WTC11 (cell line): ENCODE data around the gene SYDE2. TPM values are rescaled to one million over a fixed set of nuclear protein-coding genes. Genes with fewer than 3 reads are reported as not detected.
A peak's percentile ranks its signal among the peaks of the same experiment; 100 is the strongest.

Experiments
- ATAC-seq: fragments of 200-7000 bp; cut with Tn5 transposase; 2 replicates; pipeline ENCODE4 v1.10.0; 2021; ENCODE audit warnings: mild to moderate bottlenecking, moderate library complexity
- CTCF ChIA-PET: fragments of 300-600 bp; sonication (Branson Sonifier 250); formaldehyde crosslinking; loops from one replicate; lab custom pipeline; 2021; ENCODE audit warnings: antibody characterized with exemption; lab: Charles Lee
- POLR2A ChIA-PET: fragments of 350-600 bp; sonication (Branson Sonifier 250); formaldehyde crosslinking; loops from one replicate; lab custom pipeline; 2021; ENCODE audit warnings: antibody characterized with exemption; lab: Charles Lee
- DNase-seq: peaks from one replicate; pipeline ENCODE4 v3.0.0; 2021; ENCODE audit warnings: low spot score
- H3K27ac Mint-ChIP-seq: 2 replicates; pipeline ENCODE4 v1.8.0; 2021; ENCODE audit warnings: mixed read lengths
- H3K27me3 Mint-ChIP-seq: 2 replicates; pipeline ENCODE4 v1.8.0; 2021; ENCODE audit warnings: low read depth, mild to moderate bottlenecking, moderate library complexity, mixed read lengths
- H3K36me3 Mint-ChIP-seq: 2 replicates; pipeline ENCODE4 v1.8.0; 2021; ENCODE audit warnings: mixed read lengths
- H3K4me1 Mint-ChIP-seq: 2 replicates; pipeline ENCODE4 v1.8.0; 2022; ENCODE audit warnings: mixed read lengths
- H3K4me3 Mint-ChIP-seq: 2 replicates; pipeline ENCODE4 v1.8.0; 2021; ENCODE audit warnings: mild to moderate bottlenecking, moderate library complexity, mixed read lengths
- H3K9me3 Mint-ChIP-seq: 2 replicates; pipeline ENCODE4 v1.8.0; 2021; ENCODE audit warnings: mixed read lengths
- ATF3 ChIP-seq: sonication (generic); formaldehyde crosslinking; conservative IDR thresholded peaks from 2 replicates; pipeline ENCODE4 v1.8.1; 2022; ENCODE audit warnings: mild to moderate bottlenecking, missing genetic modification reagents
- CBFB ChIP-seq: sonication (generic); formaldehyde crosslinking; IDR thresholded peaks from 2 replicates; pipeline ENCODE4 v1.8.1; 2022; ENCODE audit warnings: mild to moderate bottlenecking, low read depth, missing genetic modification reagents
- CDX4 ChIP-seq: fragments of 250-450 bp; sonication (Bioruptor Pico); IDR thresholded peaks from 2 replicates; pipeline ENCODE4 v1.9.0; 2021; ENCODE audit warnings: moderate library complexity, mild to moderate bottlenecking, inconsistent platforms, borderline replicate concordance
- E2F5 ChIP-seq: sonication (generic); formaldehyde crosslinking; IDR thresholded peaks from 2 replicates; pipeline ENCODE4 v1.8.1; 2022; ENCODE audit warnings: mild to moderate bottlenecking, moderate library complexity, missing genetic modification reagents
- FOXK1 ChIP-seq: sonication (generic); formaldehyde crosslinking; IDR thresholded peaks from 2 replicates; pipeline ENCODE4 v1.8.0; 2022; ENCODE audit warnings: mild to moderate bottlenecking, moderate library complexity, missing genetic modification reagents
- MYBL2 ChIP-seq: sonication (generic); formaldehyde crosslinking; IDR thresholded peaks from 2 replicates; pipeline ENCODE4 v1.8.1; 2023; ENCODE audit warnings: mild to moderate bottlenecking, moderate library complexity, missing genetic modification reagents
- NFYB ChIP-seq: sonication (generic); formaldehyde crosslinking; conservative IDR thresholded peaks from 2 replicates; pipeline ENCODE4 v1.8.0; 2022; ENCODE audit warnings: low read depth, missing genetic modification reagents
- STAT6 ChIP-seq: sonication (generic); formaldehyde crosslinking; conservative IDR thresholded peaks from 2 replicates; pipeline ENCODE4 v1.8.1; 2023; ENCODE audit warnings: mild to moderate bottlenecking, low read depth, missing genetic modification reagents, moderate library complexity
- ZNF232 ChIP-seq: sonication (generic); formaldehyde crosslinking; IDR thresholded peaks from 2 replicates; pipeline ENCODE4 v1.8.0; 2022; ENCODE audit warnings: mild to moderate bottlenecking, missing genetic modification reagents
- ZNF317 ChIP-seq: sonication (generic); formaldehyde crosslinking; IDR thresholded peaks from 2 replicates; pipeline ENCODE4 v1.8.1; 2023; ENCODE audit warnings: low read depth, mild to moderate bottlenecking, moderate library complexity, missing genetic modification reagents, borderline replicate concordance
- total RNA-seq: library from RNA; stranded (reverse); gene quantifications from 3 replicates; pipeline ENCODE4 v1.2.3, GENCODE V29; 2021
- TF ChIP-seq, protein P1 (sequence below): sonication (generic); formaldehyde crosslinking; IDR thresholded peaks from 2 replicates; pipeline ENCODE4 v1.8.1; 2023; ENCODE audit warnings: mild to moderate bottlenecking, missing genetic modification reagents, moderate library complexity
- TF ChIP-seq, protein P2 (sequence below): sonication (generic); formaldehyde crosslinking; IDR thresholded peaks from 2 replicates; pipeline ENCODE4 v1.8.1; 2023; ENCODE audit warnings: mild to moderate bottlenecking, missing genetic modification reagents
- TF ChIP-seq, protein P3 (sequence below): sonication (generic); formaldehyde crosslinking; IDR thresholded peaks from 2 replicates; pipeline ENCODE4 v1.8.0; 2022; ENCODE audit warnings: mild to moderate bottlenecking, missing genetic modification reagents
- TF ChIP-seq, protein P4 (sequence below): fragments of 250-450 bp; sonication (Bioruptor Pico); IDR thresholded peaks from 2 replicates; pipeline ENCODE4 v1.9.0; 2021; ENCODE audit warnings: mild to moderate bottlenecking

SYDE2 gene
- total RNA-seq, 1 experiment from 2014 or later, result 13.8 TPM

GRCh38 chr1:85237613-85238012 lies 36.8 kb upstream of the SYDE2 start (continued):
- TF ChIP-seq, protein P1, sequence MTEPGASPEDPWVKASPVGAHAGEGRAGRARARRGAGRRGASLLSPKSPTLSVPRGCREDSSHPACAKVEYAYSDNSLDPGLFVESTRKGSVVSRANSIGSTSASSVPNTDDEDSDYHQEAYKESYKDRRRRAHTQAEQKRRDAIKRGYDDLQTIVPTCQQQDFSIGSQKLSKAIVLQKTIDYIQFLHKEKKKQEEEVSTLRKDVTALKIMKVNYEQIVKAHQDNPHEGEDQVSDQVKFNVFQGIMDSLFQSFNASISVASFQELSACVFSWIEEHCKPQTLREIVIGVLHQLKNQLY (CRISPR knock-in tag), result no peak
- TF ChIP-seq E2F5 (CRISPR knock-in tag), result no peak
- TF ChIP-seq ATF3, result no peak
- TF ChIP-seq CDX4 (CRISPR knock-in tag), result no peak
- TF ChIP-seq, all 79 proteins: peak for 0

DNA sequence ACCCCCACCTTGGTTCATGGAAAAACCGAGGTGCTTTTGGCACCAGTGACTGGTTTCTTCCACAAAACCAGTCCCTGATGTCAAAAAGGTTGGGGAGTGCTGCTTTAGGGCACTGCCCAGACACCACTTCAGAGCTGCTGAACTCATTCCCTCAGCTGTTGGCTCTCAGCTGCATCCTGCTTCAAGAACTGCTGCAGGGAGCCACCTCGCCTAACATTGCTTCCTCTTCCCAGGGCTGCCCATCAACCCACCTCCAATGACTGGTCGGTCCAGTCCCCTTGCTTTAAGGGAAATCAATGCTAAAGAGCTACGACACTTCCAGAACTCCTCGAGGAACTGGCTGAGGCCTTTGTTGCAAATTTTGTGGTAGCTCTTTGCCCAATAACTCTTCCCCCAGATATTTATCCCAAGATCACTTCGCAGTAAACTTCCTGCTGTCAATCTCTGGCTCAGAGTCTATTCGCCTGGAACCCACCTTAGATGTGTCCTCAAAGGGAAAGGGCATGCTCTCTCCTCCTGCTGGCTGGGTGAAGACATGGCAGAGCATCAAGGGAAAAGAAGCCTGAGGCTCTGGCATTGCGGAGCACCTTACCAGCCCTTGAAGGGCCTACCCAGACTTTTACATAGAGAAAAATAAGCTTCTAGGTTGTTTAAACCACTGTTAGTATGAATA lies 29.6 kb upstream of the SYDE2 start:
- H3K9me3 Mint-ChIP-seq, result 0 out of 2 replicates have a peak, but pooled peaks cover 3% of the 10 kb centered on the region
- ChIA-PET POLR2A (interaction anchor here (0.6 kb wide), 1 partner anchor 638 kb away, joined by 3 read pairs; no protein-coding TSS in a partner anchor), CTCF (interaction anchor here (0.6 to 2.7 kb wide), 9 partner anchors 10 to 286 kb away, joined by 3 to 15 read pairs (median 5); partner anchors contain the start of gene C1orf52)
- no peak overlapping the region for H3K4me3 Mint-ChIP-seq
- H3K27ac Mint-ChIP-seq, result no peak overlapping the region
- DNase-seq (peak; percentile 25), ATAC-seq (peak; percentile 98)
- H3K4me1 Mint-ChIP-seq, result peaks cover 28% of the 10 kb centered on the region
- no peaks in the 10 kb centered on the region for H3K36me3 Mint-ChIP-seq
- H3K27me3 Mint-ChIP-seq, result no peaks in the 10 kb centered on the region
- TF ChIP-seq, protein P2, sequence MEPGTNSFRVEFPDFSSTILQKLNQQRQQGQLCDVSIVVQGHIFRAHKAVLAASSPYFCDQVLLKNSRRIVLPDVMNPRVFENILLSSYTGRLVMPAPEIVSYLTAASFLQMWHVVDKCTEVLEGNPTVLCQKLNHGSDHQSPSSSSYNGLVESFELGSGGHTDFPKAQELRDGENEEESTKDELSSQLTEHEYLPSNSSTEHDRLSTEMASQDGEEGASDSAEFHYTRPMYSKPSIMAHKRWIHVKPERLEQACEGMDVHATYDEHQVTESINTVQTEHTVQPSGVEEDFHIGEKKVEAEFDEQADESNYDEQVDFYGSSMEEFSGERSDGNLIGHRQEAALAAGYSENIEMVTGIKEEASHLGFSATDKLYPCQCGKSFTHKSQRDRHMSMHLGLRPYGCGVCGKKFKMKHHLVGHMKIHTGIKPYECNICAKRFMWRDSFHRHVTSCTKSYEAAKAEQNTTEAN (CRISPR knock-in tag), result no peak
- no peak for TF ChIP-seq NFYB (CRISPR knock-in tag)
- no peak for TF ChIP-seq CBFB
- TF ChIP-seq ZNF232 (CRISPR knock-in tag), result no peak

DNA sequence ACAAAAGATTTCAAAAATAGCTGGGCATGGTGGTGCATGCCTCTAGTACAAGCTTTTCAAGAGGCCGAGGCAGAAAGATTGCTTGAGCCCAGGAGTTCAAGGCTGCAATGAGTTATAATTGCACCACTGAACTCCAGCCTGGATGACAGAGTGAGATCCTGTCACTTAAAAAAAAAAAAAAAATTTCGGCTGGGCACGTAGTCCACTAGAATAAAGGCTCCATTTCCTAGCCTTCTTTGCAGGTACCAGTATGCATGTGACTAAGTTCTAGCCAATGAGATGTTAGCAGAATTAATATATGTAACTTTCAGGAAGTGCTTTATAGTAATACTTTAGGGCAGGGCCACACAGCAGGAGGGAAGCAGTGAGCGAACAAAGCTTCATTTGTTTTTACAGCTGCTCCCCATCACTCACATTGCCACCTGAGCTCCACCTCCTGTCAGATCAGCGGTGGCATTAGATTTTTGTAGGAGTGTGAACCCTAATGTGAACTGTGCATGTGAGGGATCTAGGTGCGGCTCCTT lies 28.8 kb upstream of the SYDE2 start:
- Mint-ChIP-seq H3K36me3 (no peaks in the 10 kb centered on the region), H3K4me1 (peaks cover 36% of the 10 kb centered on the region), H3K27ac (no peak overlapping the region), H3K4me3 (no peak overlapping the region), H3K9me3 (0 out of 2 replicates have a peak, but pooled peaks cover 3% of the 10 kb centered on the region), H3K27me3 (no peaks in the 10 kb centered on the region)
- POLR2A ChIA-PET, result no interaction called here
- CTCF ChIA-PET, result interaction anchor here (0.7 to 2.7 kb wide), 6 partner anchors 11 to 285 kb away, joined by 3 to 15 read pairs (median 10); partner anchors contain the start of genes C1orf52 and SYDE2
- ATAC-seq (no peak), DNase-seq (no peak)
- no peak for TF ChIP-seq ZNF232 (CRISPR knock-in tag)
- no peak for TF ChIP-seq MYBL2 (CRISPR knock-in tag)
- TF ChIP-seq ZNF317 (CRISPR knock-in tag), result no peak

DNA sequence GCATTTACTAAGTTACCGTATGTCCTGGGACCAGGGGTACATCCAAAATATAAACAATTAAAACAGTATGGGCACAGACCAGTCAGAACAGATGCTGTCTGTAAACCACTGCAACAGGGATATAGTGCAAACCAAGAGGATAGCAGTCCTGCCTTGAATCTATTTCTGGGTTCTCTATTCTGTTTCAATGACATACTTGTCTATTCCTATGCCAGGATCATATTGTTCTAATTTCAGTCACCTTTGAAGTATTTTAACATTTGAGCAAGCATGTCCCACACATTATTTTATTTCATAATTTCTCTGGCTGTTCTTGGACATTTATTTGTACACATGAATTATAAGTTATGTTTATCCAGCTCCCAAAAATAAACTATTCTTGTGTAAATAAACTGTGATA lies 28.2 kb upstream of the SYDE2 start:
- H3K27ac Mint-ChIP-seq, result no peak overlapping the region
- ChIA-PET CTCF (interaction anchor here (0.6 to 1.0 kb wide), 5 partner anchors 27 to 142 kb away, joined by 3 to 5 read pairs (median 3); partner anchors contain the start of gene SYDE2), POLR2A (no interaction called here)
- no peaks in the 10 kb centered on the region for H3K27me3 Mint-ChIP-seq
- peaks cover 43% of the 10 kb centered on the region for H3K4me1 Mint-ChIP-seq
- H3K4me3 Mint-ChIP-seq, result no peak overlapping the region
- H3K36me3 Mint-ChIP-seq, result no peaks in the 10 kb centered on the region
- DNase-seq, result no peak
- ATAC-seq, result no peak
- 0 out of 2 replicates have a peak, but pooled peaks cover 3% of the 10 kb centered on the region for H3K9me3 Mint-ChIP-seq
- TF ChIP-seq, protein P3, sequence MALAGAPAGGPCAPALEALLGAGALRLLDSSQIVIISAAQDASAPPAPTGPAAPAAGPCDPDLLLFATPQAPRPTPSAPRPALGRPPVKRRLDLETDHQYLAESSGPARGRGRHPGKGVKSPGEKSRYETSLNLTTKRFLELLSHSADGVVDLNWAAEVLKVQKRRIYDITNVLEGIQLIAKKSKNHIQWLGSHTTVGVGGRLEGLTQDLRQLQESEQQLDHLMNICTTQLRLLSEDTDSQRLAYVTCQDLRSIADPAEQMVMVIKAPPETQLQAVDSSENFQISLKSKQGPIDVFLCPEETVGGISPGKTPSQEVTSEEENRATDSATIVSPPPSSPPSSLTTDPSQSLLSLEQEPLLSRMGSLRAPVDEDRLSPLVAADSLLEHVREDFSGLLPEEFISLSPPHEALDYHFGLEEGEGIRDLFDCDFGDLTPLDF, result no peak
- no peak for TF ChIP-seq FOXK1 (CRISPR knock-in tag)
- TF ChIP-seq, protein P4, sequence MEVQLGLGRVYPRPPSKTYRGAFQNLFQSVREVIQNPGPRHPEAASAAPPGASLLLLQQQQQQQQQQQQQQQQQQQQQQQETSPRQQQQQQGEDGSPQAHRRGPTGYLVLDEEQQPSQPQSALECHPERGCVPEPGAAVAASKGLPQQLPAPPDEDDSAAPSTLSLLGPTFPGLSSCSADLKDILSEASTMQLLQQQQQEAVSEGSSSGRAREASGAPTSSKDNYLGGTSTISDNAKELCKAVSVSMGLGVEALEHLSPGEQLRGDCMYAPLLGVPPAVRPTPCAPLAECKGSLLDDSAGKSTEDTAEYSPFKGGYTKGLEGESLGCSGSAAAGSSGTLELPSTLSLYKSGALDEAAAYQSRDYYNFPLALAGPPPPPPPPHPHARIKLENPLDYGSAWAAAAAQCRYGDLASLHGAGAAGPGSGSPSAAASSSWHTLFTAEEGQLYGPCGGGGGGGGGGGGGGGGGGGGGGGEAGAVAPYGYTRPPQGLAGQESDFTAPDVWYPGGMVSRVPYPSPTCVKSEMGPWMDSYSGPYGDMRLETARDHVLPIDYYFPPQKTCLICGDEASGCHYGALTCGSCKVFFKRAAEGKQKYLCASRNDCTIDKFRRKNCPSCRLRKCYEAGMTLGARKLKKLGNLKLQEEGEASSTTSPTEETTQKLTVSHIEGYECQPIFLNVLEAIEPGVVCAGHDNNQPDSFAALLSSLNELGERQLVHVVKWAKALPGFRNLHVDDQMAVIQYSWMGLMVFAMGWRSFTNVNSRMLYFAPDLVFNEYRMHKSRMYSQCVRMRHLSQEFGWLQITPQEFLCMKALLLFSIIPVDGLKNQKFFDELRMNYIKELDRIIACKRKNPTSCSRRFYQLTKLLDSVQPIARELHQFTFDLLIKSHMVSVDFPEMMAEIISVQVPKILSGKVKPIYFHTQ, result no peak
- no peak for TF ChIP-seq ZNF232 (CRISPR knock-in tag)
- TF ChIP-seq STAT6 (CRISPR knock-in tag), result no peak
